Breast epithelium (tissue), 4 donors: ENCODE results near the gene PPM1F. TPM values are rescaled to one million over a fixed set of nuclear protein-coding genes. Genes with fewer than 3 reads are reported as not detected.
"Not testable (repeated sequence)": the region's sequence is repeated elsewhere in the genome, so short reads cannot be mapped to it uniquely, and the experiment has no call there.

Experiments used
- DNase-seq, 2 donors: peaks; one replicate each; pipeline ENCODE4 v3.0.0-alpha.2; 2019; ENCODE audit warnings: low spot score in 2 of 2
- H3K27ac ChIP-seq, 2 donors: fragments of 200-600 bp; sonication (generic) in 1 of 2; one replicate each; pipeline ENCODE4 v1.5.1; 2016 to 2019; ENCODE audit warnings: mild to moderate bottlenecking in 1 of 2
- H3K27me3 ChIP-seq, 2 donors: fragments of 200-600 bp; sonication (generic) in 1 of 2; one replicate each; pipeline versions ENCODE4 v1.5.1 to v1.6.0; 2017 to 2019; ENCODE audit warnings: control low read depth in 1 of 2, mild to moderate bottlenecking in 1 of 2
- H3K36me3 ChIP-seq: fragments of 200-600 bp; one replicate; pipeline ENCODE4 v1.5.1; 2019
- H3K4me1 ChIP-seq, 2 donors: fragments of 200-600 bp; sonication (generic); one replicate each; pipeline ENCODE4 v1.5.1; 2016 to 2019; ENCODE audit warnings: control low read depth in 1 of 2
- H3K4me3 ChIP-seq, 3 donors: fragments of 200-600 bp; sonication (generic); 1 replicate in 2 of 3; 2 replicates in 1 of 3; pipeline ENCODE4 v1.5.1; 2016 to 2019; ENCODE audit warnings: mild to moderate bottlenecking in 3 of 3, moderate library complexity in 2 of 3
- H3K9me3 ChIP-seq, 2 donors: fragments of 200-600 bp; sonication (generic) in 1 of 2; one replicate each; pipeline ENCODE4 v1.5.1; 2016 to 2019; ENCODE audit warnings: control low read depth in 1 of 2
- CTCF ChIP-seq, 3 donors: fragments of 450-650 bp; IDR thresholded peaks; one replicate each; pipeline ENCODE4 v1.5.1; 2016 to 2017; ENCODE audit warnings: antibody characterized with exemption in 3 of 3, mild to moderate bottlenecking in 3 of 3, moderate library complexity in 3 of 3
- POLR2A ChIP-seq: fragments of 450-650 bp; IDR thresholded peaks from one replicate; pipeline ENCODE4 v1.6.1; 2016; ENCODE audit warnings: antibody characterized with exemption, mild to moderate bottlenecking, moderate library complexity
- POLR2AphosphoS5 ChIP-seq, 3 donors: sonication (generic); formaldehyde crosslinking; IDR thresholded peaks; one replicate each; pipeline ENCODE4 v1.6.1; 2017; ENCODE audit warnings: antibody characterized with exemption in 3 of 3
- intact Hi-C: fragments of 100-400 bp; cut with DNase I; formaldehyde crosslinking; loops from one replicate; pipeline ENCODE4 v1.15.1; 2023; ENCODE audit warnings: low total_unique reads
- total RNA-seq, 3 donors: library from RNA; depleted of rRNA; stranded (reverse); fragments of >200 nt; gene quantifications; one replicate each; pipeline ENCODE4 v1.1.0, GENCODE V29; 2016

Gene PPM1F
- total RNA-seq, 3 donors from 2014 or later, result 24.3 to 45.2 (median 28.1) TPM

GRCh38 chr22:21916309-21916918 is 36.2 kb downstream of the PPM1F start:
- H3K9me3 ChIP-seq, result no peaks in the 10 kb centered on the region
- intact Hi-C loops, result loop anchor here (5.0 kb wide), 1 partner anchor 746 kb away; no protein-coding TSS in a partner anchor
- DNase-seq, result no peak

GRCh38 chr22:21915624-21916308 is 36.9 kb downstream of the PPM1F start:
- Histone ChIP-seq H3K4me1 (no peaks in the 10 kb centered on the region), H3K27ac (no peak overlapping the region), H3K9me3 (no peaks in the 10 kb centered on the region), H3K4me3 (no peak overlapping the region), H3K27me3 (no peaks in the 10 kb centered on the region), H3K36me3 (no peaks in the 10 kb centered on the region)
- intact Hi-C loops, result loop anchor here (5.0 kb wide), 1 partner anchor 747 kb away; no protein-coding TSS in a partner anchor
- TF ChIP-seq POLR2AphosphoS5 (IDR thresholded peaks at IDR 0.05) (no peak), POLR2A (no peak), CTCF (IDR thresholded peaks at IDR 0.05) (no peak)
- DNase-seq, result no peak

More at GRCh38 chr22:21916309-21916918, 36.2 kb downstream of the PPM1F start:
- no peak overlapping the region for H3K4me3 ChIP-seq
- H3K27ac ChIP-seq, result no peak overlapping the region
- no peaks in the 10 kb centered on the region for H3K36me3 ChIP-seq
- no peaks in the 10 kb centered on the region for H3K4me1 ChIP-seq
- no peak for TF ChIP-seq POLR2A
- TF ChIP-seq CTCF (IDR thresholded peaks at IDR 0.05), result no peak
- TF ChIP-seq POLR2AphosphoS5 (IDR thresholded peaks at IDR 0.05), result no peak
- no peaks in the 10 kb centered on the region for H3K27me3 ChIP-seq

- H3K27me3 ChIP-seq, H3K4me3 ChIP-seq, DNase-seq, H3K36me3 ChIP-seq, H3K27ac ChIP-seq, intact Hi-C loops, H3K4me1 ChIP-seq, H3K9me3 ChIP-seq: not testable (repeated sequence)
Observed at GRCh38 chr22:21914033-21914642, 38.5 kb downstream of the PPM1F start.

GRCh38 chr22:21910367-21910766 is 42.3 kb downstream of the PPM1F start:
- H3K27me3 ChIP-seq, H3K9me3 ChIP-seq, H3K4me1 ChIP-seq, H3K4me3 ChIP-seq, H3K27ac ChIP-seq, H3K36me3 ChIP-seq, intact Hi-C loops: not testable (repeated sequence)
- peak in 1 of 2 donors; percentile 20 for DNase-seq

- intact Hi-C loops, result no loop called here
Observed at GRCh38 chr22:21909871-21910270, 42.8 kb downstream of the PPM1F start.

More at GRCh38 chr22:21909871-21910270, 42.8 kb downstream of the PPM1F start:
- H3K9me3 ChIP-seq, result no peaks in the 10 kb centered on the region
- no peak for DNase-seq
- no peak overlapping the region for H3K4me3 ChIP-seq
- H3K27me3 ChIP-seq, result no peaks in the 10 kb centered on the region
- no peak overlapping the region for H3K27ac ChIP-seq
- H3K4me1 ChIP-seq, result no peaks in the 10 kb centered on the region
- H3K36me3 ChIP-seq, result no peaks in the 10 kb centered on the region
- no peak for TF ChIP-seq POLR2A
- TF ChIP-seq POLR2AphosphoS5 (IDR thresholded peaks at IDR 0.05), result no peak
- no peak for TF ChIP-seq CTCF (IDR thresholded peaks at IDR 0.05)
